AG04450 (cell line): ENCODE data around the gene MIA. TPM values are rescaled to one million over a fixed set of nuclear protein-coding genes. Genes with fewer than 3 reads are reported as not detected.
"Not testable (repeated sequence)": the region's sequence is repeated elsewhere in the genome, so short reads cannot be mapped to it uniquely, and the experiment has no call there.

Source experiments
- CTCF ChIA-PET: fragments of 300-600, 350-600 bp; formaldehyde crosslinking; extraction: SDS; loops from one replicate; lab custom pipeline; 2022; ENCODE audit warnings: antibody characterized with exemption, inconsistent platforms; lab: Charles Lee
- POLR2A ChIA-PET: fragments of 350-600 bp; formaldehyde crosslinking; extraction: SDS; loops from one replicate; lab custom pipeline; 2021; ENCODE audit warnings: antibody characterized with exemption, inconsistent platforms; lab: Yijun Ruan, JAX
- DNase-seq: peaks from one replicate; pipeline ENCODE4 v3.0.0-alpha.2; 2011; ENCODE audit warnings: low read depth, low spot score
- H3K27ac ChIP-seq: one replicate; pipeline ENCODE4 v1.5.1; 2012; ENCODE audit warnings: low read depth, low read length, control low read depth
- H3K27me3 ChIP-seq: one replicate; pipeline ENCODE4 v1.6.0; 2012; ENCODE audit warnings: low read length; ENCODE audit not compliant: control insufficient read depth, insufficient read depth
- H3K4me3 ChIP-seq: 2 replicates; pipeline ENCODE4 v1.5.1; 2011; ENCODE audit warnings: mild to moderate bottlenecking, low read depth, low read length, control low read depth
- H3K9me3 ChIP-seq: 2 replicates; pipeline ENCODE4 v1.5.1; 2012; ENCODE audit warnings: low read length; ENCODE audit not compliant: control insufficient read depth, insufficient read depth
- polyA plus RNA-seq: library from polyadenylated mRNA; depleted of rRNA; stranded (reverse); fragments of >200 nt; gene quantifications from 2 replicates; pipeline ENCODE4 v1.2.3, GENCODE V29; 2011; rRNA removed
- TF ChIP-seq, protein P1 (sequence below): IDR thresholded peaks from 2 replicates; pipeline ENCODE4 v1.5.1; 2011; ENCODE audit warnings: low read depth, low read length, control low read depth, inconsistent platforms

Gene MIA
- polyA plus RNA-seq, 1 experiment, result not detected

DNA sequence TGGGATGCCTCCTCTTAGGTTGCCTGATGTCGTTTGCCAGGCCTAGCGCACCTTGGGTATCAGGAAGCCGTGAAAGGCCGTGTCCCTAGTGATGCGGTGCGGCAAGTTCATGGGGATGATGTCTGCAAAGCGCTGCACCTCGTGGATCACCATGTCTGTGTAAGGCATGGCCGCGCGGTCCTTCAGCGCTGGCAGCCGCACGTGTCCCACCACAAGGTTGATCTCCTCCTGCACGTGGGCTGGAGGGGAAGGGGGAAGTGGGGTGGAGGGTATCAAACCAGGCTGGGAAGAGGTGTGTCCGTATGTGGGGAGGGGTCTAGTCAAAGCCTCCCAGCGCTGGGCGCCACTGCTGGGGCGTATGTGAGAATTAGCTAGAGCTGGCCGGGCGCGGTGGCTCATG lies 46.8 kb downstream of the MIA start:
- TF ChIP-seq, protein P1, sequence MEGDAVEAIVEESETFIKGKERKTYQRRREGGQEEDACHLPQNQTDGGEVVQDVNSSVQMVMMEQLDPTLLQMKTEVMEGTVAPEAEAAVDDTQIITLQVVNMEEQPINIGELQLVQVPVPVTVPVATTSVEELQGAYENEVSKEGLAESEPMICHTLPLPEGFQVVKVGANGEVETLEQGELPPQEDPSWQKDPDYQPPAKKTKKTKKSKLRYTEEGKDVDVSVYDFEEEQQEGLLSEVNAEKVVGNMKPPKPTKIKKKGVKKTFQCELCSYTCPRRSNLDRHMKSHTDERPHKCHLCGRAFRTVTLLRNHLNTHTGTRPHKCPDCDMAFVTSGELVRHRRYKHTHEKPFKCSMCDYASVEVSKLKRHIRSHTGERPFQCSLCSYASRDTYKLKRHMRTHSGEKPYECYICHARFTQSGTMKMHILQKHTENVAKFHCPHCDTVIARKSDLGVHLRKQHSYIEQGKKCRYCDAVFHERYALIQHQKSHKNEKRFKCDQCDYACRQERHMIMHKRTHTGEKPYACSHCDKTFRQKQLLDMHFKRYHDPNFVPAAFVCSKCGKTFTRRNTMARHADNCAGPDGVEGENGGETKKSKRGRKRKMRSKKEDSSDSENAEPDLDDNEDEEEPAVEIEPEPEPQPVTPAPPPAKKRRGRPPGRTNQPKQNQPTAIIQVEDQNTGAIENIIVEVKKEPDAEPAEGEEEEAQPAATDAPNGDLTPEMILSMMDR, result no peak
- Histone ChIP-seq H3K27ac (no peak overlapping the region), H3K27me3 (no peaks in the 10 kb centered on the region), H3K9me3 (peaks cover 5% of the 10 kb centered on the region; the same call in 1 of the 2 replicates), H3K4me3 (no peak overlapping the region)
- ChIA-PET POLR2A (no interaction called here), CTCF (no interaction called here)
- DNase-seq, result no peak

DNA sequence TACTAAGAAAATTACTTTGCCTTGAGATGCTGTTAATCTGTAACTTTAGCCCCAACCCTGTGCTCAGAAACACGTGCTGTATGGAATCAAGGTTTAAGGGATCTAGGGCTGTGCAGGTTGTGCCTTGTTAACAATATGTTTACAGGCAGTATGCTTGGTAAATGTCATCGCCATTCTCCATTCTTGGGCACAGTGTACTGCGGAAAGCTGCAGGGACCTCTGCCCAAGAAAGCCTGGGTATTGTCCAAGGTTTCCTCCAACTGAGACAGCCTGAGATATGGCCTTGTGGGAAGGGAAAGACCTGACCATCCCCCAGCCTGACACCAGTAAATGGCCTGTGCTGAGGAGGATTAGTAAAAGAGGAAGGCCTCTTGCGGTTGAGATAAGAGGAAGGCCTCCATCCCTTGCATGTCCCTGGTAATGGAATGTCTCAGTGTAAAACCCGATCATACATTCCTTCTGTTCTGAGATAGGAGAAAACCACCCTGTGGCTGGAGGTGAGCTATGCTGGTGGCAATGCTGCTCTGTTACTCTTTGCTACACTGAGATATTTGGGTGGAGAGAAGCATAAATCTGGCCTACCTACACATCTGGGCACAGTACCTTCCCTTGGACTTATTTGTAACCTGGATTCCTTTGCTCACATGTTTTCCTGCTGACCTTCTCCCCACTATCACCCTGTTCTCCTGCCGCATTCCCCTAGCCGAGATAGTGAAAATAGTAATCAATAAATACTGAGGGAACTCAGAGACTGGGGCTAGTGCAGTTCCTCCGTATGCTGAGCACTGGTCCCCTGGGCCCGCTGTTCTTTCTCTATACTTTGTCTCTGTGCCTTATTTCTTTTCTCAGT lies 47.6 kb downstream of the MIA start:
- POLR2A ChIA-PET, result interaction anchor here (1.0 kb wide), 1 partner anchor 9 kb away, joined by 4 read pairs; no protein-coding TSS in a partner anchor
- H3K4me3 ChIP-seq, CTCF ChIA-PET, DNase-seq, H3K27me3 ChIP-seq, H3K9me3 ChIP-seq: not testable (repeated sequence)
- peak overlapping the region; percentile 39 for H3K27ac ChIP-seq

DNA sequence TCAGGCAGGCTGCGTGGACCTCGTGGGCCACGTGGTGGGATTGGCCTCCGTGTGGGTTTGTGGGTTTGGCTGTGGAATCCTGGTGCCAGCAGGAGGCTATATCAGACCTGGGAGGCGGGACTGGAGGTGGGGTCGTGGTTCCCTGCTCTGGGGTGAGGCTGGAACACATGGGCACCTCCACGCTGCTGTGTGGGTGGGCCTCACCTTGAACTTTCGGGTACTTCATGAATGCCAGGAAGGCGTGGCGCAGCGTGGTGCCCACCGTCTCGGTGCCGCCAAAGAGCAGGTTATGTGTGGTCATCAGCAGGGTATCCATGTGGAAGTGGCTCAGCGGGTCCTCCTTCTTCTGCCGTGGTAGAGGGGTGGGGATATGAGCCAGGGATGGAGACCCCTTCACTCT lies 49.6 kb downstream of the MIA start:
- POLR2A ChIA-PET, CTCF ChIA-PET: not testable (repeated sequence)

DNA sequence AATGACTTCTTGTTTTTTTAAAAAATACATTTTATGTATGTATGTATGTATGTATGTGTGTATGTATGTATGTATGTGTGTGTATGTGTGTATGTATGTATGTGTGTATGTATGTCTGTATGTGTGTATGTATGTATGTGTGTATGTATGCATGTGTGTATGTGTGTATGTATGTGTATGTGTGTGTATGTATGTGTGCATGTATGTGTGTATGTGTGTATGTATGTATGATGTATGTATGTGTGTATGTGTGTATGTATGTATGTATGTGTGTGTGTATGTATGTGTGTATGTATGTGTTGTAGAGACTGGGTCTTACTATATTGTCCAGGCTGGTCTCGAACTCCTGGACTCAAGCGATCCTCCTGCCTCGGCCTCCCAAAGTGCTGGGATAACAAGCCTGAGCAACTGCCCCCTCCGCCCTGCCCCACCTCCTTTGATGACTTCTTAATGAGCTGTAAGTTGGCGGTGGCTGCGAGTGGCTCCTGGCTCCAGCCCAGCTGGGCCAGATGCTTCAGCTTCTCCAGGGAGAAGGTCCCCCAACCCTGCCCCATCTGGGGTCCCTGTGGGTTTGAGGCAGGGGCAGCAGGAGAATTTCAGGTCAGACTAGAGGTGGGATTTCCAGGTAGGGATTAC lies 50.3 kb downstream of the MIA start:
- H3K9me3 ChIP-seq, H3K4me3 ChIP-seq, CTCF ChIA-PET, H3K27ac ChIP-seq, DNase-seq, H3K27me3 ChIP-seq, POLR2A ChIA-PET: not testable (repeated sequence)

More for the DNA sequence above, 49.6 kb downstream of the MIA start:
- H3K4me3 ChIP-seq, DNase-seq, H3K27ac ChIP-seq, H3K27me3 ChIP-seq, H3K9me3 ChIP-seq: not testable (repeated sequence)

DNA sequence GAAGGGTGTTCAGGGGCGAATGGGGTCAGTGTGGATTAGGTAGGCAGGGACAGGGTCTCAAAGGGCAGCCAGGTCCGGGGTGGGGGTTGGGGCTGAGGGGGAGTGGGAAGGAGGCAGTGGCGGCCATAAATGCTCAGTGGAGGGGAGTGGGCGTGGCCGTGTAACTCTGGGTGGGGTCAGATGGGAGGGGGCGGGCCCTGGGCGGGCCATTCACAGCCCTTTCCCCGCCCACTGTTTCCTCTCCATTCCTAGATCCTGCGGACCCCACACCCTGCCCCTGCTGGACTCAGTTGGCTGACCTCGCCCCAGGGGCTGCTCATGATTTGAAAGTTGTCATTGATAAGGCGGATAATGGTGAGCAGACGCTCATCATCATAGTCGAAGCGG lies 51.0 kb downstream of the MIA start:
- H3K27me3 ChIP-seq, H3K4me3 ChIP-seq, DNase-seq, H3K9me3 ChIP-seq, H3K27ac ChIP-seq, CTCF ChIA-PET, POLR2A ChIA-PET: not testable (repeated sequence)

DNA sequence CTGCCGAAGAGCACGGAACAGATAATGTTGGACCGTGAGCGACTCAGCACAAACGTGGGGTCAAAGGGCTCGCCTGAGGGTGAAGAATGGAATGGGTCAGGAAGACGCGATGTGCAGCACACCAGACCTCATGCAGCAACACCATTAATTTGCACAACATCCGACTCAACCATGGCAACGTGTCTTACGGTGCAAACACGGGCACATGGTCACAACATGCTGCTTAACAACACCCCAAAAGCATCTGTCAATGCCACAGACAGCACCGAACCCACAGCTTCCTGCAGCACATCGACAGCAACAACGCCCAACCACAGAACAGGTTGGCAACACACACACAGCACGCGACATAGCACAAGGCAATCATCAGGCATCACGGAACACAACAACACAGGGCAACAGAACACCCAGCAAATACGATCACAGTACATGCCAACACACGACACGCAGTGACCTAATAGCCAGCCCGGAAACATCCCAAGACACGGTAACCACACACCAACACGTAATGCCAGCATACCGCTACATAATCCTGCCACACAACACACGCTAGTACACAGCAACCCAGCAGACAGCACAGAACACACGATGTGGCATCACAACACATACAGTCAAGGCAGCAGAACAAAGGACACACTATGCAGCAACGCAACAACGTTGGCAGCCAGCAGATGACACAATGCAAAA lies 51.5 kb downstream of the MIA start:
- H3K27ac ChIP-seq, POLR2A ChIA-PET, H3K27me3 ChIP-seq, CTCF ChIA-PET, DNase-seq, H3K9me3 ChIP-seq, H3K4me3 ChIP-seq: not testable (repeated sequence)

Other genes with a start within 250 kb of the MIA start
- 42.5 and 62.7 TPM in 2 replicates for gene SHKBP1, start 198.6 kb upstream of the MIA start, polyA plus RNA-seq
- 41.3 and 70.3 TPM in 2 replicates for gene LTBP4, start 174.2 kb upstream of the MIA start, polyA plus RNA-seq
- gene NUMBL, start 84.9 kb upstream of the MIA start, polyA plus RNA-seq, result 29.4 and 30.9 TPM in 2 replicates
- 16.0 and 20.2 TPM in 2 replicates for gene COQ8B, start 58.6 kb upstream of the MIA start, polyA plus RNA-seq
- gene ITPKC, start 58.4 kb upstream of the MIA start, polyA plus RNA-seq, result 8.9 and 11.6 TPM in 2 replicates
- 2.9 and 4.5 TPM in 2 replicates for gene ACTMAP, start 25.0 kb upstream of the MIA start, polyA plus RNA-seq
- 126 and 133 TPM in 2 replicates for gene SNRPA, start 24.3 kb upstream of the MIA start, polyA plus RNA-seq
- 14.0 and 16.2 TPM in 2 replicates for gene RAB4B, start 2.7 kb downstream of the MIA start, polyA plus RNA-seq
- 28.2 and 40.6 TPM in 2 replicates for gene EGLN2, start 23.7 kb downstream of the MIA start, polyA plus RNA-seq
- gene CYP2A6, start 74.9 kb downstream of the MIA start, polyA plus RNA-seq, result not detected in 2 replicates
- not detected in 2 replicates for gene CYP2A7, start 106.7 kb downstream of the MIA start, polyA plus RNA-seq
- gene CYP2B6, start 215.8 kb downstream of the MIA start, polyA plus RNA-seq, result not detected in 2 replicates